ENCODE measurements around the gene UBE2L5.

GRCh38 chr13:30382836-30383525 is 39.3 kb upstream of the UBE2L5 start:
- TF ChIP-seq CTCF (conservative IDR thresholded peaks at IDR 0.05; ENCODE audit: low read length) (0 out of 2 replicates have a peak, but pooled peaks have one; percentile 6), EZH2phosphoT487 (IDR thresholded peaks at IDR 0.05; ENCODE audit: borderline replicate concordance, low read depth, low read length) (no peak)

Data from OCI-LY7 (cell line).